AG04449 (cell line): ENCODE results near the gene NEURL1B.
"Not testable (repeated sequence)": the region's sequence is repeated elsewhere in the genome, so short reads cannot be mapped to it uniquely, and the experiment has no call there.

Source experiments
- CTCF ChIA-PET: fragments of 350-600 bp; formaldehyde crosslinking; extraction: SDS; loops from one replicate; lab custom pipeline; 2021; ENCODE audit warnings: antibody characterized with exemption; lab: Yijun Ruan, JAX
- POLR2A ChIA-PET: fragments of 400-600, 350-600 bp; formaldehyde crosslinking; extraction: SDS; loops from one replicate; lab custom pipeline; 2020; ENCODE audit warnings: antibody characterized with exemption, inconsistent platforms; lab: Yijun Ruan, JAX
- DNase-seq: peaks from one replicate; pipeline ENCODE4 v3.0.0-alpha.2; 2010; ENCODE audit warnings: low read depth, low spot score
- H3K4me3 ChIP-seq: 2 replicates; pipeline ENCODE4 v1.5.1; 2011; ENCODE audit warnings: low read depth, mild to moderate bottlenecking, control low read depth, low read length
- CTCF ChIP-seq: IDR thresholded peaks from one replicate; pipeline ENCODE4 v1.5.1; 2011; ENCODE audit warnings: mild to moderate bottlenecking, moderate library complexity, low read length, control low read depth, inconsistent platforms; ENCODE audit not compliant: insufficient read depth; ENCODE audit errors: missing control alignments

Gene NEURL1B

GRCh38 chr5:172707285-172708182 is 66.5 kb downstream of the NEURL1B start:
- ChIA-PET CTCF (interaction anchor here (0.5 to 11.7 kb wide), 68 partner anchors 7 to 1610 kb away, joined by 3 to 595 read pairs (median 5); partner anchors contain the start of genes ATP6V0E1, BNIP1, BOD1 and RPL26L1), POLR2A (interaction anchor here (1.0 kb wide), 1 partner anchor 62 kb away, joined by 3 read pairs; no protein-coding TSS in a partner anchor)
- DNase-seq, result peak; percentile 24
- H3K4me3 ChIP-seq, result 0 out of 2 replicates have a peak overlapping the region, but pooled peaks have one; percentile 8
- TF ChIP-seq CTCF, result peak; percentile 75

- ChIA-PET CTCF (interaction anchor here (1.1 to 11.7 kb wide), 15 partner anchors 9 to 1265 kb away, joined by 3 to 595 read pairs (median 9); partner anchors contain the start of gene ATP6V0E1), POLR2A (no interaction called here)
- no peak for DNase-seq
- no peak for TF ChIP-seq CTCF
- no peak overlapping the region for H3K4me3 ChIP-seq
These were observed 67.1 kb downstream of the NEURL1B start for GRCh38 chr5:172708183-172708505.

GRCh38 chr5:172710676-172711075 is 69.6 kb downstream of the NEURL1B start:
- no peak for DNase-seq
- POLR2A ChIA-PET, result interaction anchor here (1.2 kb wide), 1 partner anchor 61 kb away, joined by 3 read pairs; no protein-coding TSS in a partner anchor
- H3K4me3 ChIP-seq, result no peak overlapping the region
- CTCF ChIA-PET, result interaction anchor here (0.6 to 11.7 kb wide), 13 partner anchors 11 to 584 kb away, joined by 3 to 595 read pairs (median 4); no protein-coding TSS in a partner anchor
- no peak for TF ChIP-seq CTCF

GRCh38 chr5:172711321-172711861 is 70.3 kb downstream of the NEURL1B start:
- ChIA-PET POLR2A (interaction anchor here (1.2 kb wide), 1 partner anchor 60 kb away, joined by 3 read pairs; no protein-coding TSS in a partner anchor), CTCF (interaction anchor here (0.9 to 11.7 kb wide), 24 partner anchors 9 to 583 kb away, joined by 3 to 595 read pairs (median 4); partner anchors contain the start of gene BNIP1)
- H3K4me3 ChIP-seq, DNase-seq: not testable (repeated sequence)

GRCh38 chr5:172712610-172713009 is 71.5 kb downstream of the NEURL1B start:
- TF ChIP-seq CTCF, result no peak
- DNase-seq, result no peak
- ChIA-PET CTCF (interaction anchor here (0.7 to 11.7 kb wide), 55 partner anchors 7 to 572 kb away, joined by 3 to 595 read pairs (median 5); partner anchors contain the start of genes ATP6V0E1, BNIP1, DUSP1 and RPL26L1), POLR2A (no interaction called here)
- no peak overlapping the region for H3K4me3 ChIP-seq

GRCh38 chr5:172713113-172713808 is 72.2 kb downstream of the NEURL1B start:
- H3K4me3 ChIP-seq, result peak overlapping the region; percentile 23
- ChIA-PET POLR2A (interaction anchor here (0.5 kb wide), 1 partner anchor 214 kb away, joined by 3 read pairs; no protein-coding TSS in a partner anchor), CTCF (interaction anchor here (0.7 to 11.7 kb wide), 60 partner anchors 8 to 572 kb away, joined by 3 to 595 read pairs (median 6); partner anchors contain the start of genes ATP6V0E1, BNIP1, DUSP1 and RPL26L1)
- DNase-seq, result no peak
- TF ChIP-seq CTCF, result peak; percentile 85
